ENCODE results near the gene SPC25.
"Not testable (repeated sequence)": the region's sequence is repeated elsewhere in the genome, so short reads cannot be mapped to it uniquely, and the experiment has no call there.

SPC25 gene

GRCh38 chr2:168894101-168894500 lies 3.9 kb upstream of the SPC25 start:
- in situ Hi-C loops (cut with HindIII; ENCODE audit: low pct_unique_long_range_greater_than_20kb, low sequenced_read_pairs) = no loop called here
- TF ChIP-seq JUND (IDR thresholded peaks at IDR 0.05; ENCODE audit: low read depth) = no peak
- no peak for DNase-seq (ENCODE audit: low read depth in 1 of 2, low spot score in 1 of 2)

- TF ChIP-seq JUND (IDR thresholded peaks at IDR 0.05; ENCODE audit: low read depth) = no peak
- in situ Hi-C loops (cut with HindIII; ENCODE audit: low pct_unique_long_range_greater_than_20kb, low sequenced_read_pairs) = no loop called here
- no peak for DNase-seq (ENCODE audit: low read depth in 1 of 2, low spot score in 1 of 2)
These were observed 2.1 kb upstream of the SPC25 start for GRCh38 chr2:168892327-168892726.

DNA sequence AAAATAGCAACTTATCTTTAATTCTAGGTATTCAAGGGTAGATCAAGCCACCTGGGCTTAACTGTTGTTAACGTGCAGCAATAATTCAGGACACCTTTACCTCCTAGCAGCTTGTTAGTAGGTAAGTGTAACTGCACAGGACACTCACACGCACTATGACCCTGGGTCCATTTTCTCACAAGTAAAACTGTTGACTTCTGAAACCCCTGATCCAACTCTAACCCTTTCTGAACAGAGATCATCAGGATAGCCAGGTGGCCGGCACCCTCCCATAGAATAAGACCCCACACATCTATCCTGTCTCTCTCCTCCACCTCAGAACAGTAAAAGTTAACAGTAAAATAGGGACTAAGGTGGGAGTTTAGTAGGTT lies 610 bp downstream of the SPC25 start:
- in situ Hi-C loops (cut with HindIII; ENCODE audit: low pct_unique_long_range_greater_than_20kb, low sequenced_read_pairs) = no loop called here
- TF ChIP-seq JUND (IDR thresholded peaks at IDR 0.05; ENCODE audit: low read depth) = no peak
- DNase-seq (ENCODE audit: low read depth in 1 of 2, low spot score in 1 of 2) = no peak

DNA sequence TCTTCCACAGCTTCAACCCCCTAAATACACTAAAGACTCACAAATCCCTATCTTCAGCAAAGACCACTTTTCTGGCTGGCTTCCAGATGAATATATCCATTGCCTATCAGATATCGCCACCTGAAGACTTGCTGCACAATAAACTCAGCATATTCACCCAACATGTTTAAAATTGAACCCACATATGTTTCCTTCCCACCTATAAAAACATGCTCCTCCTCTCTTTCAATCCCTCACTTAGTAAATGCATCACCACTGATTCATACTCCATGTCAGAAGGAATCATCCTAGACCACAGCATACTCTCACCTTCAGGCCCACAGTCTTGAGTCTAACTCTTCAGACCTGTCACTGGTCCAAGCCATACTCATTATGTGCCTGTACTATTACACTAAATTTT lies 5.3 kb downstream of the SPC25 start:
- TF ChIP-seq JUND (IDR thresholded peaks at IDR 0.05; ENCODE audit: low read depth) = no peak
- no peak for DNase-seq (ENCODE audit: low read depth in 1 of 2, low spot score in 1 of 2)
- in situ Hi-C loops (cut with HindIII; ENCODE audit: low pct_unique_long_range_greater_than_20kb, low sequenced_read_pairs) = no loop called here

- DNase-seq (ENCODE audit: low read depth in 1 of 2, low spot score in 1 of 2); in situ Hi-C loops (cut with HindIII; ENCODE audit: low pct_unique_long_range_greater_than_20kb, low sequenced_read_pairs): not testable (repeated sequence)
These were observed 8.1 kb downstream of the SPC25 start for GRCh38 chr2:168882163-168882562.

- in situ Hi-C loops (cut with HindIII; ENCODE audit: low pct_unique_long_range_greater_than_20kb, low sequenced_read_pairs) = no loop called here
- no peak for DNase-seq (ENCODE audit: low read depth in 1 of 2, low spot score in 1 of 2)
- TF ChIP-seq JUND (IDR thresholded peaks at IDR 0.05; ENCODE audit: low read depth) = no peak
These were observed 15.7 kb downstream of the SPC25 start for GRCh38 chr2:168874368-168875054.

DNA sequence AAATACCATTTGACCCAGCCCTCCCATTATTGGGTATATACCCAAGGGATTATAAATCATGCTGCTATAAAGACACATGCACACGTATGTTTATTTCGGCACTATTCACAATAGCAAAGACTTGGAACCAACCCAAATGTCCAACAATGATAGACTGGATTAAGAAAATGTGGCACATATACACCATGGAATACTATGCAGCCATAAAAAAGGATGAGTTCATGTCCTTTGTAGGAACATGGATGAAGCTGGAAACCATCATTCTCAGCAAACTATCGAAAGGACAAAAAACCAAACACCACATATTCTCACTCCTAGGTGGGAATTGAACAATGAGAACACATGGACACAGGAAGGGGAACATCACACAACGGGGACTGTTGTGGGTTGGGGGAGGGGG lies 19.4 kb downstream of the SPC25 start:
- in situ Hi-C loops (cut with HindIII; ENCODE audit: low pct_unique_long_range_greater_than_20kb, low sequenced_read_pairs); DNase-seq (ENCODE audit: low read depth in 1 of 2, low spot score in 1 of 2): not testable (repeated sequence)

- DNase-seq (ENCODE audit: low read depth in 1 of 2, low spot score in 1 of 2); in situ Hi-C loops (cut with HindIII; ENCODE audit: low pct_unique_long_range_greater_than_20kb, low sequenced_read_pairs): not testable (repeated sequence)
These were observed 19.9 kb downstream of the SPC25 start for GRCh38 chr2:168870369-168870768.

DNA sequence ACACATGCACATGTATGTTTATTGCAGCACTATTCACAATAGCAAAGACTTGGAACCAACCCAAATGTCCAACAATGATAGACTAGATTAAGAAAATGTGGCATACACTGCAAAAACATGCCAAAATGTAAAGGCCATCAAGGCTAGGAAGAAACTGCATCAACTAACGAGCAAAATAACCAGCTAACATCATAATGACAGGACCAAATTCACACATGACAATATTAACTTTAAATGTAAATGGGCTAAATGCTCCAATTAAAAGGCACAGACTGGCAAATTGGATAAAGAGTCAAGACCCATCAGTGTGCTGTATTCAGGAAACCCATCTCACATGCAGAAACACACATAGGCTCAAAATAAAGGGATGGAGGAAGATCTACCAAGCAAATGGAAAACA lies 23.1 kb downstream of the SPC25 start:
- in situ Hi-C loops (cut with HindIII; ENCODE audit: low pct_unique_long_range_greater_than_20kb, low sequenced_read_pairs); DNase-seq (ENCODE audit: low read depth in 1 of 2, low spot score in 1 of 2): not testable (repeated sequence)

DNA sequence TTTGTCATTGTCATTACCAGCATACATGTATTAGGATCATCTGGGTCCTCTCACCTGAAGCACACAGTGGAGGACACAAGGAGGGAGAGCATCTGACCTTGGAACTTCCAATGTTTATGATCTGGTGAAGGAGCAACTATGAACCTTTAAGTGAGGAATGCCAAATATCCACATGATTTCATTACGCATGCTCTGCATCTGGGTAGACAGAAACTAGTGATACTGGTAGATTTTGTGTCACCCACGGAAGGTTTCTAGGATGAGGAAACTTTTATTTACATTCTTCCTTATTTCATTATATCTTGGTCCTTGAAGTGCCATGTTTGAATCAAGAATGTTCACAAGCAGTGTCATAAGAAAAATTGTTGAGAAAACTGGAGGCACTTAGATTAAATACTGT lies 32.1 kb downstream of the SPC25 start:
- TF ChIP-seq JUND (IDR thresholded peaks at IDR 0.05; ENCODE audit: low read depth) = no peak
- DNase-seq (ENCODE audit: low read depth in 1 of 2, low spot score in 1 of 2) = no peak
- in situ Hi-C loops (cut with HindIII; ENCODE audit: low pct_unique_long_range_greater_than_20kb, low sequenced_read_pairs) = no loop called here

DNA sequence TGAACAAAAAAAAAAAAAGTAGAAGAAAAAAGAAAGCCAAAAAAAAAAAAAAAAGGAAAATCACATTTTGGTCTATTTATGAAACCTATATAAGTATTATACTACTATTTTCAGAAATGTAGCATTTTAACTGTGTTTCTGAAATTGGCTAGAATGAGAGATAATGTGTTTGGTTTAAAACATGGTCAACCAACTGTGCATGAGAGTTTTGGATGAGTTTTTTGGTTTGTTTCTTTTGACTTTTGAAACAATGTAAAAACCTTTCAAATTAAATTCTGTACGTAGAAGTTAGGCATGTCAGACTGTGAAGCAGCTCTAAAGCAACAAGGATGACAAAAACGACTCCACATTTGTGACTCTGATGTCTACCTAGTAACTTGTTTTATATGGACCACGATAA lies 34.6 kb downstream of the SPC25 start:
- in situ Hi-C loops (cut with HindIII; ENCODE audit: low pct_unique_long_range_greater_than_20kb, low sequenced_read_pairs) = no loop called here
- no peak for DNase-seq (ENCODE audit: low read depth in 1 of 2, low spot score in 1 of 2)

DNA sequence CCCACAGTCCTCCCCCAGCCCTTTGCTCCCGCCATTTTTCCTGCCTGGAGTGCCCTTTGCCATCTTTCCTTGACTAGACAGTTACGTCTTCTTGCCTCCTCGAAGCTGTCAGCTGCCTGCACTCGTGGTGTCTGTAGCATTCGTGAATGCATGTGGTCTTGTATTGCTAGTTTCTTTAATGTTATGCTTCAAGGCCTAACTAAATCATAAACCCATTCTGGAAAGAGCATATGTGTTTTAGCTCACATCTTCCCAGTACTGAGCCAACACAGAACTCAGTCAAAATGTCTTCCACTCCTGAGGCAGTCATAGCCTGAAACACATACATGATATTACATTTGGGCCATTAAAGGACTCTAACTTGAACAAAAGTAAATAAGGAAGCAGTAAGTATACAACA lies 35.6 kb downstream of the SPC25 start:
- in situ Hi-C loops (cut with HindIII; ENCODE audit: low pct_unique_long_range_greater_than_20kb, low sequenced_read_pairs) = no loop called here
- TF ChIP-seq JUND (IDR thresholded peaks at IDR 0.05; ENCODE audit: low read depth) = no peak
- no peak for DNase-seq (ENCODE audit: low read depth in 1 of 2, low spot score in 1 of 2)

More for the DNA sequence above, 34.6 kb downstream of the SPC25 start:
- TF ChIP-seq JUND (IDR thresholded peaks at IDR 0.05; ENCODE audit: low read depth) = no peak

GRCh38 chr2:168853471-168853870 lies 36.8 kb downstream of the SPC25 start:
- TF ChIP-seq JUND (IDR thresholded peaks at IDR 0.05; ENCODE audit: low read depth) = no peak
- no peak for DNase-seq (ENCODE audit: low read depth in 1 of 2, low spot score in 1 of 2)
- in situ Hi-C loops (cut with HindIII; ENCODE audit: low pct_unique_long_range_greater_than_20kb, low sequenced_read_pairs) = no loop called here

- in situ Hi-C loops (cut with HindIII; ENCODE audit: low pct_unique_long_range_greater_than_20kb, low sequenced_read_pairs) = no loop called here
- no peak for DNase-seq (ENCODE audit: low read depth in 1 of 2, low spot score in 1 of 2)
- TF ChIP-seq JUND (IDR thresholded peaks at IDR 0.05; ENCODE audit: low read depth) = no peak
These were observed 37.7 kb downstream of the SPC25 start for GRCh38 chr2:168852481-168852880.

Measured in T47D (cell line).